ENCODE results near the gene LPCAT2.

GRCh38 chr16:55568207-55568606, 59.3 kb downstream of the LPCAT2 start:
- TF ChIP-seq POLR2AphosphoS5 (IDR thresholded peaks at IDR 0.05) (no peak), POLR2A (IDR thresholded peaks at IDR 0.05) (no peak), EP300 (IDR thresholded peaks at IDR 0.05) (no peak)
- TF ChIP-seq, protein P1, sequence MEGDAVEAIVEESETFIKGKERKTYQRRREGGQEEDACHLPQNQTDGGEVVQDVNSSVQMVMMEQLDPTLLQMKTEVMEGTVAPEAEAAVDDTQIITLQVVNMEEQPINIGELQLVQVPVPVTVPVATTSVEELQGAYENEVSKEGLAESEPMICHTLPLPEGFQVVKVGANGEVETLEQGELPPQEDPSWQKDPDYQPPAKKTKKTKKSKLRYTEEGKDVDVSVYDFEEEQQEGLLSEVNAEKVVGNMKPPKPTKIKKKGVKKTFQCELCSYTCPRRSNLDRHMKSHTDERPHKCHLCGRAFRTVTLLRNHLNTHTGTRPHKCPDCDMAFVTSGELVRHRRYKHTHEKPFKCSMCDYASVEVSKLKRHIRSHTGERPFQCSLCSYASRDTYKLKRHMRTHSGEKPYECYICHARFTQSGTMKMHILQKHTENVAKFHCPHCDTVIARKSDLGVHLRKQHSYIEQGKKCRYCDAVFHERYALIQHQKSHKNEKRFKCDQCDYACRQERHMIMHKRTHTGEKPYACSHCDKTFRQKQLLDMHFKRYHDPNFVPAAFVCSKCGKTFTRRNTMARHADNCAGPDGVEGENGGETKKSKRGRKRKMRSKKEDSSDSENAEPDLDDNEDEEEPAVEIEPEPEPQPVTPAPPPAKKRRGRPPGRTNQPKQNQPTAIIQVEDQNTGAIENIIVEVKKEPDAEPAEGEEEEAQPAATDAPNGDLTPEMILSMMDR (IDR thresholded peaks at IDR 0.05): no peak
